H54 (cell line): Measurements from ENCODE around the gene PIP4K2B.
"Not testable (repeated sequence)": the region's sequence is repeated elsewhere in the genome, so short reads cannot be mapped to it uniquely, and the experiment has no call there.

Source experiments
- DNase-seq: peaks from one replicate; pipeline ENCODE4 v3.0.0; 2011; ENCODE audit warnings: low spot score, mixed read lengths; ENCODE audit not compliant: insufficient read length
- FAIRE-seq: peaks from 3 replicates; lab custom pipeline; 2011; peaks lifted over from hg19 to GRCh38; lab: Jason Lieb, UNC
- POLR2A ChIP-seq: IDR thresholded peaks from 2 replicates; pipeline ENCODE4 v1.6.1; 2011; ENCODE audit warnings: low read depth, mild to moderate bottlenecking, low read length

PIP4K2B gene

DNA sequence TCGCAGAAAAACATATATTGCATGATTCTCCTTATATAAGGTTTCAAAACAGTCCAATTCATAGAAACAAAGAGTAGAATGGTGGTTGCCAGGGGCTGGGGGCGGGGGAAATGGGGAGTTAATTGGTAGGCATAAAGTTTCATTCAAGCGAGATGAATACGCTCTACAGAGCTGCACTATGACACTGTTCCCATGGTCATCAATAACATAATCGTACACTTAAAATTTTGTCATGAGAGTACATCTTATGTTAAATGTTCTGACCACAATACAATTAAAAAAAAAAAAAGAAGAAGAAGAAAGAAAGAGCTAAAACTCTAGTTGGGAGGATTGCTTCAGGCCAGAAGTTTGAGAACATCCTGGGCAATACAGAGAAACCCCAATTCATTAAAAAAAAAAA, 5.1 kb downstream of the PIP4K2B start:
- FAIRE-seq = no peak
- DNase-seq = no peak
- TF ChIP-seq POLR2A = no peak

DNA sequence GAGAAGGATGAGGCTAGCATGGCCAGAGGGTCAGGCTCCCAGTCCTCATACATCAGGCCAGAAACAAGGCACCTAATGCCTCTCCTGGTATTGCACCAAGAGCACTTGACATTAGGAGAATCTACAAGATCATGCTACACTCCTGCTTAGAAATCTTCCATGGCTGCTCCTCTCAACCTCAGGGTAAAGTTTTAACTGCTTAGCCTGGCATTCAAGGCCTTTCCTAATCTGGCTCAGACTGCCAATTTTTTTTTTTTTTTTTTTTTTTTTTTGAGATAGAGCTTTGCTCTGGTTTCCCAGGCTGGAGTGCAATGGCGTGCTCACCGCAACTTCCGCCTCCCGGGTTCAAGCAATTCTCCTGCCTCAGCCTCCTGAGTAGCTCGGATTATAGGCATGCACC, 8.2 kb downstream of the PIP4K2B start:
- FAIRE-seq (no peak), DNase-seq (no peak)
- no peak for TF ChIP-seq POLR2A

DNA sequence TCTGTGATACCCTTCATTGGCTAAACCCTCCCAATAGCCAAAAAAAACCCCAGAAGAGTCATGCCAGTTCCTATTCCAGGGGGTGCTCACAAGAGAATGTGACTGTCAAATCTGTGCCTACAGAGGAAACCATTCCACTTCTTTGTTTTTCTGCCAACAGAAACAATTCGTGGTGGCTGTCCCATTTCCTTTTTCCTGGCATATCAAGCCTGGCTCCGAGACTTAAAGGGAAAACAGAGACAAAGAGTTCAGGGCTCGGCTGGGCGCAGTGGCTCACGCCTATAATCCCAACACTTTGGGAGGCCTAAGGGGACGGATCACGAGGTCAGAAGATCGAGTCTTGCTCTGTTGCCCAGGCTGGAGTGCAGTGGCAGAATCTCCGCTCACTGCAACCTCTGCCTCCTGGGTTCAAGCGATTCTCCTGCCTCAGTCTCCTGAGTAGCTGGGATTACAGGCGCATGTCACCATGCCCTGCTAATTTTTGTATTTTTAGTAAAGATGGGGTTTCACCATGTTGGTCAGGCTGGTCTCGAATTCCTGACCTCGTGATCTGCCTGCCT, 9.1 kb downstream of the PIP4K2B start:
- DNase-seq = not testable (repeated sequence)

DNA sequence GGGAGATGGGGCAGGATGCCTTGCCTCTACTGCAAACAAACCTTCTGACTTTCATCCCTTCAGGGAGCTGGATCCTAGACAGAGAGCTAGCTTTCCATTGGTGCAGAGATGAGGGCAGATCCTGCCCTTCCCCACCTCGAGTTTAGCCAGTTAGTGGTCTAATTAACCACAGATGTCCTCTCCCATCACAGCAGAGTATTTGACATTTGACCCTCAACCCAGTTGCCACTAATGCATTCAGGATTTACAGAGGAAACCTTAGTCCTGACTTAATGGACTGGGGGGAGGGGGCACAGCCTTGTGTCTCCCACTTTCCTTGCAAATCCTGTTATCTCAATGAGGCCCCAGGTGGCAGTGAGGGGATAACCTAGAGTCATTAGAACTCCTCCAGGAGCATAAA, 10.2 kb downstream of the PIP4K2B start:
- no peak for DNase-seq
- FAIRE-seq = no peak
- TF ChIP-seq POLR2A = no peak

More for the DNA sequence above, 9.1 kb downstream of the PIP4K2B start:
- FAIRE-seq = not testable (repeated sequence)

DNA sequence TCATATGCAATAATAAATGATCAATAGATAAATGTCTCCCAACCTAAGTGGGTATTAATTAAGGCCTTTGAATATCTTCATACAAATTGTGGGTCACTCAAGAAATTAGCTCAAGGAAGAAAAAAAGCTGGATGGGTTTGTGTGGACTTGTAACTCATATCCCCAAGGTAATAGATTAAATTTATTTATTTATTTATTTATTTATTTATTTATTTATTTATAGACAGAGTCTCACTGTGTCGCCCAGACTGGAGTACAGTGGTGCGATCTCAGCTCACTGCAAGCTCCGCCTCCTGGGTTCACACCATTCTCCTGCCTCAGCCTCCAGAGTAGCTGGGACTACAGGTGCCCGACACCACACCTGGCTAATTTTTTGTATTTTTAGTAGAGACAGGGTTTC, 11.4 kb downstream of the PIP4K2B start:
- not testable (repeated sequence) for FAIRE-seq, DNase-seq

DNA sequence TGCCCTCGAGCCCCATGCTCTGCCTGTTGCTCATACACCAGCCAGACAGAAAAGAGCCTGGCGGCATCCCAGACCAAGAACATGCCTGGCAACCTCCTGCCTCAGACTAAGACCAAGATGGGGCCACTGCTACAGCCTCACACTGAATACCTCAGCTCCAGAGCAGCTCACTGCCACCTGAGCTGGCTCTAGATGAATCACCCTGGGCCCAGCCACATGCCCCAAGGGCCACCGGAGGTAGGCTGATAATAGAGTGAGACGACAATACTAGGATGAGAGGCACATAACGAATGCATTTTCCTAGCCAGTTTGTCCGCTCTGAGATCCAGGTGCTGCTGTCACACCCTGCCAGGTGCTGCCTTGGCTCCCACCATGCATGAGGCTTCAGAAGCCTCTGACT, 13.0 kb downstream of the PIP4K2B start:
- DNase-seq = no peak
- no peak for TF ChIP-seq POLR2A
- no peak for FAIRE-seq

DNA sequence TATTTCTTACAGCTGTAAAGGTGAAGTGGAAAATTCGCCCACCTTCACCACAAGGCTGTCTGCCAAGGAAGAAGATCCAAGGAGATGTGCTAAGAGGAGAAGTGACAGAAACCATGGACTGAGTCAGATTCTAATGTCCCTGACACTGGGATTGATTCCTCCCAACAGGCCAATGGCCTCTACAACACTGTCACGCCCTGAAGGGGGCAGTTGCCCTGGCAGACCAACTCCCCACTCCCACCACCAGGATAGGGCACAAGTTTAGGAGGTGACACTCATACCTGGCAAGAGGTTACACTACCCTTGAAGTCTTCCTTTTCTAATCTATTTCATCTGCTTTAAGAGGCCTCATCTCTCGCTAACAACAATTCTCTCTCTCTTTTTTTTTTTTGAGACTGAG, 16.1 kb downstream of the PIP4K2B start:
- DNase-seq (no peak), FAIRE-seq (no peak)
- TF ChIP-seq POLR2A = no peak

DNA sequence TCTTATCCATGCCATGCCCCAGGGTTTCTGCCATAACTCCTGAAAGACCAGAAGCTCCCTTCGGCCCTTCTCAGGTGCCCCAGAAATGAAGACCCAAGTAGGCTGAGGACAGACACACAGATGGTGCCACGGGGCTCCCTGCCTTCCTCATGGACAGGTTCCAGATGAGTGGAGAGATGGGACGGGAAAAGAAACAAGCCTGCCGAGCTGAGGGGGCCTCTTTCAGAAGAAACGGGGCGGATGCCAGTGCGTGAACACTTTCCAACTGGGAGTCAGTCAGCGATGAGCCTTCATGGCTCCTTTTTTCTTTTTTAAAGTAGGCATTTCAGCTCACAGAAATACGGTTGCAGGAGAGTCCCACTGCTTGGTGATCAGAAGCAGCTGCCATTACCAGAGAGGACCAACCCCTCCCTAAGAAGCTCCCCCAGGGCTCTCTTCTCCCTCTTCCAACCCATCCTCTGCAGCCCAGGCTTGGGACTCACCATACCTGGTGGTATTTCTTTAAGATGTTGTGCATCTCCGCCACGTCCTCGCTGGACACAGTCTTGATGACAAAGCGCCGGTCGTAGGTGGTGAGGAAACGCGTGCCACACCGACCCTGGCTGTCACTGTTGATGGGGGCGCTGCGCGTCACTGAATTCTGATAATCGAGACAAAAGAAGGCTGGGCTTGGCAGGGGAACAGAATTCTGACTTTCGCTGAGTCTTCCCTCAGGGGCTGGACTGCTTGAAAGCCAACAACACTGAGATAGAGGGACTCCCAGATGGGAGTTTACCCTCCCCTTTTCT, 19.2 kb downstream of the PIP4K2B start:
- DNase-seq = no peak
- FAIRE-seq = no peak
- no peak for TF ChIP-seq POLR2A

DNA sequence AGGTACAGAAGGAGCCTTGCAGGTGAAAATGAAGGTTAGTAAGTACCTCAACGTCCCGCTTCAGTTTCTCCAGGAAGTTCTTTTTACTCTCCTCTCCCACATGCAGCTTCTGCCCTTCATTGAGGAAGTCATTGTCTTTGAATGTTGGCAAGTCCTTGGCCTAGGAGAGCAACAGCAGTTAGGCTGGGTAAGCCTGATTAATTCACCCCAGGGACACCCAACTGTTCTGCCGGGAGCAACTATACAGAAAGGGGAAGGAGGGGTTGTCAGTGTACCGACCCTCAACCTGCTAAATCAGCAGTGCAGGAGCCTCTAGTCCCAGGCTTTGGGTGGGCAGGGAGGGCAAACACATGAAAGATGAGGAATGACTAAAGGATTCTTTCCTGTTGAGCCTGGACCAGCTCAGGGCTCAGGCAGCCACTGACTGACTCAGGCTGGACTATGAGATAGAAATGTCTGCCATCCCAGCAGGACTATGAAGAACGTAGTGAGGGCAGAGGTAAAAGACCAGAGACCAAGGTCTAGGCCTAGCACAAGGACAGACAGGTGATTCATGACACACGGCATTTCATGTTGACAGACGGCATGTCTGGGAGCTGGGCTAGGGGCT, 21.6 kb downstream of the PIP4K2B start:
- no peak for TF ChIP-seq POLR2A
- no peak for FAIRE-seq
- no peak for DNase-seq

DNA sequence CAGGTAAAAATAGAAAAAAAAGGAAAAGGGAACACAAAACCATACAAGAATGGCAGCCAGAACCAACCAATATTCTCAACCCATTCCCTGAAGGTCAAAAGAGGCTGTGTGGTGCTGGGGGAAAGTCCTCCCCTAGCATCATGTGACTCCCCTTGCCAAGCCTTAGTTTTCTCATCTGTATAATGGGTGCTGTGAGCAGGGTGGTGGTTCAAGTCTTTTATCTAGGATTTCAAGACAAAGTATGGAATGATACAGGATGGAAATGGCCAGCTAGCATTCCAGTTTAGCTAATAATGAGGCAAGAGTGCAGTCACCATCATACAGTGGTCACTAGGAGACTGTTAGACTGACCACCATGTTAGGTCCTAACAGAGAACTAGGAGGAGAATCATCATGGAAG, 26.1 kb downstream of the PIP4K2B start:
- no peak for DNase-seq
- FAIRE-seq = no peak
- no peak for TF ChIP-seq POLR2A

DNA sequence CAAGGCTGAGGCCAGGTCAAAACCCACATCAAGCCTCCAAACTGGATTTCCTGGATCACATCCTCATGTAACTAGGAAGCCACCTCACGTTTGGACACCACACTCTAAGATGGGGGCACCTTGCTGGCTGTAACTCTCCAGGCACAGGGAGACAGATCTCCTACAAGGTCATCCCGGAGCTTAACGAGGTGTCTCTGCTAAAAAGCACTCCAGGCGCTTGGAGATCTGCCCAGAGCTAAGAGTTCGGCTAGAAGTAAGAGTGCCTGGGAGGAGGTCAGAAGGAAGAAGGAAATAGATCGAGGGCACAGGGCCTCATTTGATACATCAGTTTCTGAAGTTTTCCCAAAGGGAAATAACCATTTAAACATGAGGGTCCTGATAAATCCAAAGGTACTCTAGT, 30.9 kb downstream of the PIP4K2B start:
- DNase-seq = no peak
- TF ChIP-seq POLR2A = no peak
- FAIRE-seq = no peak

DNA sequence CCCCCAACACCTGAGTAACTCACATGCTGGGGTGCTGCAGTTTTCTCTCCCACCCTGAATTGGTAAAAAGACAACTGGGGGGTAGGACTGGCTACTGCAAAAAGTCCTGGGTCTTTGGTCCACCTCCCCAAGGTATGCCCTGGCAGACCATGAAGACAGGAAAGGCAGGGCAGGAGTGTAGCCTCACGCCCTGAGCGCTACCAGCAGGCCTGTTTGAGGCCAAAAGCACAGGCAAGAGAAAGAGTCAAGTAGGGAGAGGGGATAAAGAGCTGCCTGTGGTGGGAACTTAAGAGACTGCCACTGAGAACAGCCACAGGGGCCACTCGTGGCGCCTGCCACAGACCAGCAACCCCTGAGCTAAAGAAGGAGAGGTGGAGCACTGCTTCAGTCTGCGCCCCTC, 33.0 kb downstream of the PIP4K2B start:
- DNase-seq (no peak), FAIRE-seq (no peak)
- TF ChIP-seq POLR2A = no peak

DNA sequence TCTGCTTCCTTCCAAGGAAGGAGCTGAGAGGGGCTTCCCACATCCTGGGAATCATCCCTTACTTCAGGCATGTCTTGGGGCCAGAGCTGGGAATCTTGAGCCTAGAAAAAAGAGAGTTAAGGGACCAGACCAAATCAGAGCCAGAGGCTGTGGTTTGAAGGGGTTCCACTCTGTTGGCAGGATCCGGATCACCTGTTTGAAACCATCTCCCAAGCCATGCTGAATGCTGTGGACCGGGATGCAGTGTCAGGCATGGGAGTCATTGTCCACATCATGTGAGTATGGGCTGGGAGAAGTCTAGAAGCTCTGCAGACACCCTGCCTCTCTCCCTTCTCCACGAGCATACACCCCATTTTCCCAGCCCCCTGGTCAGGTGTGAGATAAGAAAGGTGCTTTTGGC, 37.1 kb downstream of the PIP4K2B start:
- no peak for DNase-seq
- no peak for FAIRE-seq
- TF ChIP-seq POLR2A = no peak

DNA sequence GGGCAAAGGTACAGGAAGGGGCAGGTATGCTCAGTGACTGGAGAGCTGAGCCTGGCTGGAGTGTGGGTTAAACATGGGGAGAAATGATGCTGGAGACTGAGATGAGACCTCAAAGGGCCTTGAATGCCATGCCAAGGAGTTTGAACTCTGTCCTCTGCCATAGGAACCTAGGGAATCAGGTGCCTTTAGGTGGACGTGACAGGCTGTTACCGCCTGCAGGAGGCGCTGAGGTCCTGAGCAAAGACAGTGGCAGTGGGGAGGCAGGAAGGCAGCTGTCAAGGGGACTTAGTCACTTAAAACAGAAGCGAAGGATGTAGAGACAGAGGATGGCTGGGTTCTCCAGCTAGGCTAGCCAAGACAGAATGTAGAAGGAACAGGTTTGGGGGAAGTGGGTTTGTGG, 37.7 kb downstream of the PIP4K2B start:
- no peak for DNase-seq

DNA sequence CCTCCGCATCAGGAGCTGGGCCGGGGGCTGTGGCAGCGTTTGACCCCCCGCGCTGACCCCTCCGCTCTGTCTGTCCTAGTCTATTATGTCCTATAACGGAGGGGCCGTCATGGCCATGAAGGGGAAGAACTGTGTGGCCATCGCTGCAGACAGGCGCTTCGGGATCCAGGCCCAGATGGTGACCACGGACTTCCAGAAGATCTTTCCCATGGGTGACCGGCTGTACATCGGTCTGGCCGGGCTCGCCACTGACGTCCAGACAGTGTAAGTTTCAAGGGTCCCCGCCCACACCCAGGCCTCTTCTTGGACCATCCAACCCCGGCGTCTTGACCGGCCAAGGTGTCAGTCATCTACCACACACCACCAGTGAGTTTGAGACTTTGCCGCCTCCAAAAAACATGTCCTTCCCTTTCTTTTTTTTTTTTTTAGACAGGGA, 46.3 kb downstream of the PIP4K2B start:
- FAIRE-seq = no peak
- TF ChIP-seq POLR2A = no peak
- DNase-seq = no peak

More for the DNA sequence above, 37.7 kb downstream of the PIP4K2B start:
- no peak for FAIRE-seq
- no peak for TF ChIP-seq POLR2A
